GM21717 (cell line): Measurements from ENCODE around the gene PAPSS2.
"Not testable (repeated sequence)": the region's sequence is repeated elsewhere in the genome, so short reads cannot be mapped to it uniquely, and the experiment has no call there.

Experiments used
- ATAC-seq: cut with Tn5 transposase; IDR thresholded peaks from one replicate; pipeline ENCODE4 v1.9.1; 2021; ENCODE audit warnings: mild to moderate bottlenecking, moderate library complexity; ENCODE audit not compliant: unreplicated experiment

Gene PAPSS2

DNA sequence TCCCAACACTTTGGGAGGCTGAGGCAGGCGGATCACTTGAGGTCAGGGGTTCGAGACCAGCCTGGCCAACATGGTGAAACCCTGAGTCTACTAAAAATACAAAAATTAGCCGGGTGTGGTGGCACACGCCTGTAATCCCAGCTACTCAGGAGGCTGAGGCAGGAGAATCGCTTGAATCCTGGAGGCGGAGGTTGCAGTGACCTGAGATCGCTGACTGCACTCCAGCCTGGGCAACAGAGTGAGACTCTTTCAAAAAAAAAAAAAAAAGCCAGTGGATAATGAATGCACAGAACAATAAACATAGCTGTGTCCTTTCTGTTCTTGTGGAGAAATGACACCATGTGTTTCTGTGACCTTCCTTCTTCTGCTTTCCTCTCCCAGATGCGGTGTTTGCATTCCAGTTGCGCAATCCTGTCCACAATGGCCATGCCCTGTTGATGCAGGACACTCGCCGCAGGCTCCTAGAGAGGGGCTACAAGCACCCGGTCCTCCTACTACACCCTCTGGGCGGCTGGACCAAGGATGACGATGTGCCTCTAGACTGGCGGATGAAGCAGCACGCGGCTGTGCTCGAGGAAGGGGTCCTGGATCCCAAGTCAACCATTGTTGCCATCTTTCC lies 83.4 kb downstream of the PAPSS2 start:
- not testable (repeated sequence) for ATAC-seq

DNA sequence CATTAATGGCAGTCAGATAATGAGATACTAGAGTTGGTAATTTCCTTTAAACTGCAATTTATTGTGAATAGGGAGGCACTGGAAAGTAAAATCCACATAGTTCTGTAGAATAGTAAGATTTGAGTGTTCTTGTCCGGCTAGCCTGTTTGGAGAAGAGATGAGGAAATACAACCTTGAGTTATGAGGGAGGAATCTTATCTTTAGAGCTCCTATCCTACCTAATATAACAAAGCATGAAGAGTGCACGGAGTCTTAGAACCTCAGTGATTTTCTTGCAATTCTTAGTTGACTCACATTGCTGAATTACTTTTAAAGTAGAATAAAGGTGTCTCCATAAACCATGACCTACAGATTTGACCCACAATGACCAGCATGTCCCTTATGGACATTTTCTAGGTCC lies 84.9 kb downstream of the PAPSS2 start:
- ATAC-seq = no peak

DNA sequence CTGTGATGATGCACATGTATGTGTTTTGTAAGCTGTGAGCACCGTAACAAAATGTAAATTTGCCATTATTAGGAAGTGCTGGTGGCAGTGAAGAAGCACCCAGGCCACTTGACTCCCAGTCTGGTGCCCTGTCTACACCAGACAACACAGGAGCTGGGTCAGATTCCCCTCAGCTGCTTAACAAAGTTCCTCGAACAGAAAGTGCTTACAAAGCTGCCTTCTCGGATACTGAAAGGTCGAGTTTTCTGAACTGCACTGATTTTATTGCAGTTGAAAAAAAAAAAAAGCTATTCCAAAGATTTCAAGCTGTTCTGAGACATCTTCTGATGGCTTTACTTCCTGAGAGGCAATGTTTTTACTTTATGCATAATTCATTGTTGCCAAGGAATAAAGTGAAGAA lies 87.2 kb downstream of the PAPSS2 start:
- no peak for ATAC-seq

DNA sequence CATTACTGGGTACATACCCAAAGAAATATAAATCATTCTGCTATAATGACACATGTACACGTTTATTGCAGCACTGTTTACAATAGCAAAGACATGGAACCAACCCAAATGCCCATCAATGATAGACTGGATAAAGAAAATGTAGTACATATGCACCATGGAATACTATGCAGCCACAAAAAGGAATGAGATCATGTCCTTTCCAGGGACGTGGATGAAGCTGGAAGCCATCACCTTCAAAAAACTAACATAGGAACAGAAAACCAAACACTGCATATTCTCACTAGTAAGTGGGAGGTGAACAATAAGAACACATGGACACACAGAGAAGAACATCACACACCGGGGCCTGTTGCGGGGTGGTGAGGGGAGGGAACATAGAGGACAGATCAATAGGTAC lies 88.6 kb downstream of the PAPSS2 start:
- not testable (repeated sequence) for ATAC-seq

DNA sequence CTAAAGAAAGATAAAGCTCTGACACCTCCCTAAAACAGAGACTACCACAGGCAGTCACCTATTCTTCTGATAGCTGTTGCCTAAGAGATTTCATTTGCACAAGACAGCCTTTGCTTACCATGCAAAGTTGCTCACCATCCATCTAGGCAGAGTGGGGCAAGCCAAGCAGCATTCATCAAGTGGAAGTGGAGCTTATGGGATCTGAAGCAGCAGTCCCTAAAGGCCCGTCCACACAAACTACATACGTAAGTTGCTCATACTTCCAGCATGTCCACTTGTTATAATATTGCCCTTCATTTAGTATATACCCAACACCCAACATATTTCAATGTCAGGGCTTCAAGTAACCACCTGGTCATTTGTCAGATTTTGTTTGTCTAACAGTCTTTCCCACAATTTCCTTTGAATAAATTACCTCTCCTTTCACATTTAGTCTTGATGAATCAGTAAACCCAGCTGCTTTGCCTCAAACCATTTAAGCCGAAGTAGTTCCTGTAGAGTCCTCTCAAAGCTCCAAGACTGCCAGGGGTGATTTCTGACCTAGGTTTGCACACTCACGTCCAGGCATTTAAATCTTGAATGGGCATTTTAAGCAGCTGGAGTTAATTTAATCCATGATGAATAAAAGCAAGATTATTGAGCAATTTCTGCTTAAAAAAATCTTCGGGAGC lies 90.5 kb downstream of the PAPSS2 start:
- ATAC-seq = no peak

DNA sequence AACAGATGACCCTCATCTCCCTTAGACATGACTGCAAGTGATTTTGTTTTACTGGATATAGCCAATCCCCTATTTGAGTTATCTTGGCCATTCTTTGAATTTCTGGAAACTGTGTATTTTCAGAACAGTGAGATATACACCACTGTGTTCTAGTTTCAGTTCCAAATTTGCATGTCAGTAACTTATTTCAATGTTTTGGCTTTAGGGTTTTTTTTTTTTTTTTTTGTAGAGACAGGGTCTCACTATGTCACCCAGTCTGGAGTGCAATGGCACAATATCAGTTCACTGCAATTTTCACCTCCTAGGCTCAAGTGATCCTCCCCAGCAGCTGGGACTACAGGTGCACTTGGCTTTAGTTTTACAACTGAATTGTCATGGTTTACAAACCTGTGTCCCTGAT lies 91.1 kb downstream of the PAPSS2 start:
- no peak for ATAC-seq

DNA sequence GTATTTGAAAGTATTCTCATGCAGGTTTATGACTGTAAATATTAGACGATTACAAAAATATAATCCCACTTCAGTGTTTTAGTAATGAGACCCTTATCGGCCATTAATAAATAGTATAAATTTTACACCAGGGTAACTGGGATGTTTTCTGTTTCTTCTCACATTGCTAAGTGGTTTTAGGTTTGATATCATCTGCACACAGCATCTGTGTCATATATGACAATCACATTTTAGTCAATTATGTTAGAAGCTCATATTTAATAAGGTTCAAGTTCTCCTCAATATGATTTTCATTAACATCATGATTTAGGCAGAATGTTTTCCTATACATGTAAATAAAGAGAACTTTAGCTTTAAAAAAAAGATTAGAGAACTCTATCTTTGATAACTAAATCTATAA lies 91.6 kb downstream of the PAPSS2 start:
- no peak for ATAC-seq

DNA sequence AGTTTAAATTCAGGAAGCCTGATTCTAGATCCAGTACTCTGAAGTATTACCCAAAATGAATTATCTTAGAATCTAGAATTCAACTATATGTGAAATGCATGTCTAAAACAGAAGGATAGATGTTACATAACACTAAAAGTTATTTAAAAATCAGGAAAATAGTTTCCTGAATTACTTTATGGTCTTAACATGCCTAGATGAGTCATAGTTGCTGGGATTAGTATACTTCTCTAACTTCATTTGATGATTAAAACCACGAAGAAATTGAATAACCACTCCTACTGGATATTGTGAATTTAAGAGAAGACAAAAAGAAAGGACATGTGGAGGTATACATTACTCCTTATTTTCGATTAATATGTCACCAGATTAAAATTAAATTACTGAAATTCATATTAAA lies 92.9 kb downstream of the PAPSS2 start:
- ATAC-seq = no peak

DNA sequence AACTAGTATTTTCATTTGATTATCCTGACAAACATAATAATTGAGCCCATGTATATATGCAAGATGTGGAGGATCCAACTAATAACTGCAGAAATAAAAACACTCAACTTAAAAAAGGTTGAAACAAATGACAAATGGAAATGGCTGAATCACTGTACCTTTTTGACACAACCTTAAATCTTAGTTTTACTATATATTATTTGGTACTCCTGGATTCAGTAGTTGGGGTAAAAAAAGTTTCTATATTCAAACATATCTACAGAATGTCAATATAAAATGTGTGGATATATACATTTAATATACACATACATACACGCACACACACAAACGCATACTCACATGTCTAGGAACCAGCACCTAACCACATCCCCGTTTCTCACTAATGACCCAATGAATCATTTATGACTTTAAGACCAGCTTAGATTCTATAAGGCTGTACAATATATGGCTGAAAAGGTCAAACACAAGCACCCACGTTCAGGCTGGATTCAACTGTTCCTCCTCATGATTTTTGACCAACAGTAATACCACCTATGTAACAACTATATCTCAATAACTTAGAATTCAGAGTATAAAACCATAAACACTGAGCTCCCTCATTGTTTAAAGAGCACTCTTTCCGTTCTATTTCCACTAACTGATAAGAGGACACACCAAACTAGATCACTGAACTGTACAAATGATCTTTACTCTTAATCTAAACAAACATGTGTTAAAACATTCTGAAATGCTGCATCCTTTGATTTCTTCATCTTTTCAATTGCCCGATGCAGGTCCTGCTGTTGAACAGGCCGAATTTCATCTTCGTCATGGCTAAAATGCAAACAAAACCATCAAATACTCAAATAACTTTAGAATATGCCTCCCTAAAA lies 94.6 kb downstream of the PAPSS2 start:
- no peak for ATAC-seq

DNA sequence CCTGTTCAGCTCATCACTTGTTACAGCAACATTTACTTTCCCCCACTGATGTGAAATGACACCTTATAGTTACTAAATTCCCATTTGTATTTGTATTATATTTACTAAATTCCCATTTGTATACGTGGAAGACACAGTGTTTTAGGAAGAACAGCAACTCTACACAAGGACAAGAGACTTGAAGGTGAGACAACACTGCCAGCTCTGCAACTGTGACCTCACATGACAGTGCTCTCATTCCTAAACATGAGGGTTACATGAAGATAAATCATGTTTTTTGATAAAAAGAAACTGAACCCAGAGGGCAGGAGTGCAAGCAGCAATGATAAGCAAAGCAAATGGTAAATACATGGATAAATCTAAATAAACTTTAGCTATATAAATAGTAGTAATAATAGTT lies 98.0 kb downstream of the PAPSS2 start:
- no peak for ATAC-seq

DNA sequence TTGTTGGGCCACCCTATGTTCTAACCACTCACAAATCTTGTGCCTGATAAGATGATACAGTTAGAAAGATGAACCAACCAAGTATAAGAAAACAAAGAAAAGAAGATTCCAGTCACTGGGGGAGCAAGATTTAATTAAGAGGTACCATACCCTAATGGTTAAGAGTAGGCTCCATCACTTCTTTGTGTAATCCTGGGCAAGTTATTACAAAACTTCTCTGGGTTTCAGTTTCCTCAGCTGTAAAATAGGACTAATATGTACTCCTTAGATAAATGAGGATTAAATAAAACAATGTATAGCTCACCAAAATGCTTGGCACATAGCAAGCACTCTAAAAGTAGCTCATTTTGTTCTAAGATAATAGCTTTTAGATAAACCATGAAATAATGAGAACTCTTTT lies 99.9 kb downstream of the PAPSS2 start:
- ATAC-seq = no peak

DNA sequence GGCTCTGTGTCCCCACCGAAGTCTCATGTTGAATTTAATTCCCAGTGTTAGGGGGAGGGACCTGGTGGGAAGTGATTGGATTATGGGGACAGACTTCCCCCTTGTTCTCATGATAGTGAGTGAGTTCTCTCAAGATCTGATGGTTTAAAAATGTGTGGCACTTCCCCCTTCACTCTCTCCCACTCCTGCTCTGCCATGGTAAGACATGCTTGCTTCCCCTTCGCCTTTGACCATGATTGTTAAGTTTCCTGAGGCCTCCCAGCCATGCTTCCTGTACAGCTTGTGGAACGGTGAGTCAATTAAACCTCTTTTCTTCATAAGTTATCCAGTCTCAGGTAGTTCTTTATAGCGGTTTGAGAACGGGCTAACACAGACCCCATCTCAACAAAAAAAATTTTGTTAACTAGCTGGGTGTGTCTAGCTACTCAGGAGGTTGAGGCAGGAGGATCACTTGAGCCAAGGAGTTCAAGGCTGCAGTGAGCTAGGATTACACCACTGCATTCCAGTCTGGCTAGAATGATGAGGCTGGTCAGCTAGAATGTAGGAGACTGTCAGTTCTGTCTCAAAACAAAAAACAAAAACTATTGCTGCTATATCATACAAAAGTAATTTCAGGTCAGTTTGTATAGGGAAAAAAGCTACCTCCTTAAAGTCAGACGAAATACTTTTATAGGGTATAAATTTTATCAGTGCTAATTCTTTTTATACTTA lies 100.7 kb downstream of the PAPSS2 start:
- ATAC-seq = no peak

DNA sequence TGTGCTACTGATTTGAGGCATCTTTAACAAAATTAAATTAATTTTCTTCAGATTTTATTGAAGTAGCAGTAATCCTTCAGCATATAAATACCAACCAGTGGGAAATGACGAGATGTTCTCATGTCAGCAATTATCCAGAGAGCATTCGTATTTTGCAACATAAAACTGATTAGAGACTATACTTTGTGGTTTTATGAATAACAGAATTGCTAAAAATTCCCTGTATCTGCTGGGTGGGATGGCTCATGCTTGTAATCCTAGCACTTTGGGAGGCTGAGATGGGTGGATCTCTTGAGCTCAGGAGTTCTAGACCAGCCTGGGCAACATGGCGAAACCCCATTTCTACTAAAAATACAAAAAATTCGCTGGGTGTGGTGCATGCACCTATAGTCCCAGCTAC lies 101.5 kb downstream of the PAPSS2 start:
- no peak for ATAC-seq

DNA sequence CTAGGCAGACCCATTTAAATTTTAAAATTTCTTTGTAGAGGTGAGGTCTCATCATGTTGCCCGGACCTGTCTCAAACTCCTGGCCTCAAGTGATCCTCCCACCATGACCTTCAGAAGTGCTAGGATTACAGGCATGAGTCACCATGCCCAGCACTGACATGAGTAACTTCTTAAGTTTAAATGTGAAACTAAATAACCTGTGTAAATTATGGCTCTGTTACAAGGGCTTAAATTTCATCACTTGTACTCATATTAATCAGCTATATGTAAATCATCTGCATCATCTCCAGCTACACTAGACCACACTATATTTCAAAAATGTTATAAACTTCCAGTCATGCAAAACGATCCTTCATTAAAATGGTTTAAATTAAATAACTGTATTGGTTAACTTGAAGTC lies 102.2 kb downstream of the PAPSS2 start:
- ATAC-seq = peak; percentile 82

DNA sequence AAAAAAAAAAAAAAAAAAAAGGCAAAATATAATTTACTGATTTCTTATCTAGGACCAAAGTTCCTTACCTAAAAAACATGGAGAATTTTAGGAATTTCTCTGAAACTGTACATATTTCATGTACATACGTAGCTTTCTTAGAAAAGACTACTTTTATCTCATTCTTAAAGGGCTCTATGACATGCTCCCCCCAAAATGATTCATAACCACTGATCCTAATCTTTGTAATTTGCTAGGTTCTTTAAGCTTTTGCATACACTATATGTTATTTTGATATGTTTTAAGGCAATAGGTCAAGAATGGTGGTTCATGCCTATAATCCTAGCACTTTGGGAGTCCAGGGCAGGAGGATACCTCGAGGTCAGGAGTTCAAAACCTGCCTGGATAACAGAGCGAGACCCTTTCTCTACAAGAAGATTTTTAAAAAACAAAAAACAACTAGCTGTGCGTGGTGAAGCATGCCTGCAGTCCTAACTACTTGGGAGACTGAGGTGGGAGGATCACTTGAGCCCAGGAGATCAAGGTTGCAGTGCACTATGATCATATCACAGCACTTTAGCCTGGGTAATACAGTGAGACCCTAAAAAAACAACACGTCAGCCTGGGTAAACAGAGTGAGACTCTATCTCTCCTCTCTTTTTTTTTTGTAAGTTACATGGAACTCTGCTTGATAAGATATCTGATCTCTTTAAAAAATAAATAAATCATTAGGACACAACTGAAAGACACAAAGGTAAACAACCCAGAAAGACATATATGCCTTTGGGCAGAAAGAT lies 103.6 kb downstream of the PAPSS2 start:
- no peak for ATAC-seq

DNA sequence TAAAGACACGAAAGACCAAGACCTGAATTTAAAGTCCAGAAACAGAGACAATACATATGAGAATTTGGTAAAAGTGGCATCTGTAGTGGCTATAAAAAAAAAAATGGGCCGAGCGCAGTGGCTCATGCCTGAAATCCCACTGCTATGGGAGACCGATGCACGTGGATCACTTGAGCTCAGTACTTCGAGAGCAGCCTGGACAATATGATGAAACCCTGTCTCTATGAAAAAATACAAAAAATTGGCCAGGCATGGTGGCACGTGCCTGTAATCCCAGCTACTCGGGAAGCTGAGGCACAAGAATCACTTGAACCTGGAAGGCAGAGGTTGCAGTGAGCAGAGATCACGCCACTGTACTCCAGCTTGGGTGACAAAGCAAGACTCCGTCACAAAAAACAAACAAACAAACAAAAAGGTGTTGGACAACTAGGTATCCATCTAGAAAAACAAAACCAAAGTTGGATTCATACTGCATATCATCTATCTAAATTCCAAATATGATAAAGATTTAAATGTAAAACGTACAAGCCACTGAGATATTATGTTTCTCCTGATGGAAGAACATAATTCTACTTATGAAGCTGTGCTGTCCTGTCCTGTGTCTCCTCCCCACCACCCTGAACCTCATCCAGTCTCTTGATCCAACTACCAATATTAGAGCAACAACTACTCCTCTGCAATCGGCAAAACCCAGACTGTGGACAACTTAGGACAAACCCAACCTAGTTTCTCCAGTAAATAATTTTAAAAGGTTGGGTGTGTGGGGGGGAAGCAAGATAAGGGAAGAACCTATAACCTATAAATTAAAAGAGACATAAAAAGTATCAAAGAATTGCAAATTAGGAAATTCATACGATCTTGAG lies 104.6 kb downstream of the PAPSS2 start:
- no peak for ATAC-seq

DNA sequence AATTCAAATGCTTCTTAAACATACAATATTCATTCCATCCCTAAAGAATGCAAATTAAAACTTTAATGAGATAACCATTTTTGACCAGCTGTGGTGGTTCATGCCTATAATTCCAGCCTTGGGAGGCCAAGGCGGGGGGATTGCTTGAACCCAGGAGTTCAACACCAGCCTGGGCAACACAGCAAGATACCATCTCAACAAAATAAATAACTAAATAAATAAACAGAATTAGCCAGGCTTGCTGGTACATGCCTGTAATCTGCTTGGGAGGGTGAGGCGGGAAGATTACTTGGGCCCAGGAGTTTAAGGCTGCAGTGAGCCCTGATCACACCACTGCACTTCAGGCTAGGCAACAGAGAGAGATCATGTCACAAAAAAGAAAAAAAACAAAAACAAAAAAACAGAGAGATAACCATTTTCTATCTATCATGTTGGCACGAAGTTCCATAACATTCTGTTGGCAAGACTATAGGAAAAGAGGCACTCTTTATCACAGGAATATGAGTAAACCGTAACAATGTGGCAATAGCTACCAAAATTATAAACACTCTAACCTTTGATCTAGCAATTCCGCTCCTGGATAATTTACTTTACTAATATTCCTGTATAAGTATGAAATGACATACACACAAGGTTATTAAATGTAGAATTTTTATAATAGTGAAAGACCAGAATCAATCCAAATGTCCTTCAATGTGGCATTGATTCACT lies 106.1 kb downstream of the PAPSS2 start:
- ATAC-seq = no peak

DNA sequence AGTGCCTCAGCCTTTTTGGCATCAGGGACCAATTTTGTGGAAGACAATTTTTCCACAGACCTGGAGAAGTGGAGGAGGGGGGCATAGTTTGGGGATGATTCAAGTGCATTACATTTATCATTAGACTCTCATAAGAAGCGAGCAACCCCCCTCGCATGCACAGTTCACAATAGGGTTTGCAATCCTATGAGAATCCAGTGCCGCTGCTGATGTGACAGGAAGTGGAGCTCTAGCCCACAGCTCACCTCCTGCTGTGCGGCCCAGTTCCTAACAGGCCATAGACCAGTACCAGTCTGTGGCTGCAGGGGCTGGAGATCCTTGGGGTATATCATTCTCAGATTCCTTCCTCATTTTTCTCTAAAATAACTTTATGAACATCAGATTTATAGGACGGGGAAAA lies 107.6 kb downstream of the PAPSS2 start:
- ATAC-seq = no peak

DNA sequence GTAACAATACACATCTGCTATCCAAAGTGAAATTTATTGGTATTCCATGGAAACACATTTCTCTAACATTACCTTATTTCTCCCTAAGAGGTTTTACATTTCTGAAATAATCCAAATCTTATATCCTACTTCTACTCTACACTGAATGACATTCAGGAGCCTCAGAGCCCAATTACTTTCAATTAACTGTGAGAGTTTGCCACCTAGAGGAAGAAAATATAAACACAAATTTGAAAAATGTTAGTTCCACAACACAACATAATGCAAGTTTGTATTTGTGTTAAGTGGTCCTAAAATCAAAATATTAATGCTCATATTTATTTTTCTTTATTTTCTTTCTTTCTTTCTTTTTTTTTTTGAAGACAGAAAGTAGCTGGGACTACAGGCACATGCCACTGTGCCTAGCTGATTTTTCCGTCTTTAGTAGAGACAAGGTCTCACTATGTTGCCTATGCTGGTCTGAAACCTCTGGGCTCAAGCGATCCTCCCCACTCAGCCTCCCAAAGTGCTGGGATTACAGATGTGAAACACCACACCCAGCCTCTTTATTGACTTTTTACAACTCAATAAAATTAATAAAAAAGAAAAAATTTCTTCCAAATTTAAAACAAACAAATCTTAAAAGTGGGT lies 112.3 kb downstream of the PAPSS2 start:
- no peak for ATAC-seq
